Upper lobe of right lung (tissue), 1 donor: Measurements from ENCODE around the gene PEX26. TPM values are rescaled to one million over a fixed set of nuclear protein-coding genes. Genes with fewer than 3 reads are reported as not detected.

Experiments used
- ATAC-seq: fragments of 200-7000 bp; cut with Tn5 transposase; one replicate; pipeline ENCODE4 v1.9.1; 2020; ENCODE audit warnings: mild to moderate bottlenecking, moderate library complexity
- DNase-seq: peaks from one replicate; pipeline ENCODE4 v3.0.0-alpha.2; 2020
- H3K27ac ChIP-seq: fragments of 200-600 bp; one replicate; pipeline ENCODE4 v1.8.0; 2022
- H3K27me3 ChIP-seq: fragments of 200-600 bp; one replicate; pipeline ENCODE4 v1.8.0; 2022; ENCODE audit warnings: mild to moderate bottlenecking
- H3K36me3 ChIP-seq: fragments of 200-600 bp; one replicate; pipeline ENCODE4 v1.8.0; 2022
- H3K4me1 ChIP-seq: fragments of 200-600 bp; one replicate; pipeline ENCODE4 v1.8.0; 2022
- H3K4me3 ChIP-seq: fragments of 200-600 bp; one replicate; pipeline ENCODE4 v1.8.0; 2022; ENCODE audit warnings: mild to moderate bottlenecking
- H3K9me3 ChIP-seq: fragments of 200-600 bp; one replicate; pipeline ENCODE4 v1.8.0; 2022
- CTCF ChIP-seq: fragments of 200-600 bp; IDR thresholded peaks from one replicate; pipeline ENCODE4 v1.8.0; 2022; ENCODE audit warnings: antibody characterized with exemption
- intact Hi-C: fragments of 100-400 bp; cut with DNase I; formaldehyde crosslinking; loops from one replicate; pipeline ENCODE4 v1.11.0; 2022
- long read RNA-seq: library from polyadenylated mRNA; unstranded; transcript quantifications from one replicate; pipeline ENCODE4 v2.0.0, GENCODE V29; 2021
- total RNA-seq: library from RNA; stranded (reverse); fragmentation: NEBNext Ultra II Directional; extraction: Animal tissue kit (Norgen Biotek cat#: 25700); gene quantifications from one replicate; pipeline ENCODE4 v1.2.1, GENCODE V29; 2021
- donor health status: DM: no; HTN: yes; CAD: no; lungs with severe emphysema.

Gene PEX26
- 35.5 TPM for total RNA-seq
- long read RNA-seq, full-length matches to known transcripts = 6 of 12 reads
- long read RNA-seq, partial matches to known transcripts = 2 of 12 reads
- long read RNA-seq, other reads (novel, unspliced or antisense) = 4 of 12 reads

DNA sequence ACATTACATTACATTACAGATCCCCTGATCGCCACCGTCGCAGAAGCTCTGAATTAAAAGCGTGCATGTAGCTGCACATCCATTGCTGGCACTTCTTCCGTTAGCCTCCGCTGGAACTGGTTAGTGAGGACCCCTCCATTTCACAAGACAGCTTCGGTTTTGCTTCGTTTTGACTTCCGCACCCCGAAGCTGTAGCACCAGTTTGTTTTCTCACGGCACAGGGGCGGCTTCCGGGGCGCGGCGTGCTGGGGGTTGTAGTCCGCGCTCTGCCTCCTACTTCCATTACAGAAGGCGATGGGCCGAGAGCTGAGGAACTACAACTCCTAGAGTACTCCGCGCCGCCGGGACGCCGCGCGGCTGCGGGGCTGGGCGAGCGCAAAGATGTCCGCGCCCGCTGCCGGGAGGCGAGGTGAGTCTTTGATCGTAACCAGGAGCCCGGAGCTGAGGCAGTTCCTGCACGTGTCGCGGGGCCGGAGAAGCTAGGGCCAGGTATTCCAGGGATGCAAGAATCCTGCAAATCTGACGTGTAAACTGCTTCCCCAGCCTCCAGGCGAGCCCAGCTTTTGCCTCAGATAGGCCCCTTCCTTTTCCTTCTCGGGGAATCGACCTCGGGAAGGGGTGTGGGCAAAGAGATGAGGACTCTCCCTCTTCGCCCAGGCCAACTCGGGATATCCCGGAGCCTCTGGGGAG is at the start of gene PEX26:
Gene PEX26, plus strand, starts transcription at position 352 of the 690 bp plus-strand sequence. CDS start 387 bp downstream, outside the sequence.
- intact Hi-C loops = loop anchor here (5.0 to 10.0 kb wide), 3 partner anchors 93 to 250 kb away; no protein-coding TSS in a partner anchor
- DNase-seq (peak; percentile 96), ATAC-seq (peak; percentile 99)
- Histone ChIP-seq H3K4me3 (peak within 1 kb of the TSS; percentile 93), H3K27ac (peak within 1 kb of the TSS; percentile 91), H3K4me1 (peaks cover 23% of the 10 kb centered on the region), H3K27me3 (no peaks in the 10 kb centered on the region), H3K36me3 (peaks cover 28% of the 10 kb centered on the region), H3K9me3 (no peaks in the 10 kb centered on the region)
- no peak for TF ChIP-seq CTCF

DNA sequence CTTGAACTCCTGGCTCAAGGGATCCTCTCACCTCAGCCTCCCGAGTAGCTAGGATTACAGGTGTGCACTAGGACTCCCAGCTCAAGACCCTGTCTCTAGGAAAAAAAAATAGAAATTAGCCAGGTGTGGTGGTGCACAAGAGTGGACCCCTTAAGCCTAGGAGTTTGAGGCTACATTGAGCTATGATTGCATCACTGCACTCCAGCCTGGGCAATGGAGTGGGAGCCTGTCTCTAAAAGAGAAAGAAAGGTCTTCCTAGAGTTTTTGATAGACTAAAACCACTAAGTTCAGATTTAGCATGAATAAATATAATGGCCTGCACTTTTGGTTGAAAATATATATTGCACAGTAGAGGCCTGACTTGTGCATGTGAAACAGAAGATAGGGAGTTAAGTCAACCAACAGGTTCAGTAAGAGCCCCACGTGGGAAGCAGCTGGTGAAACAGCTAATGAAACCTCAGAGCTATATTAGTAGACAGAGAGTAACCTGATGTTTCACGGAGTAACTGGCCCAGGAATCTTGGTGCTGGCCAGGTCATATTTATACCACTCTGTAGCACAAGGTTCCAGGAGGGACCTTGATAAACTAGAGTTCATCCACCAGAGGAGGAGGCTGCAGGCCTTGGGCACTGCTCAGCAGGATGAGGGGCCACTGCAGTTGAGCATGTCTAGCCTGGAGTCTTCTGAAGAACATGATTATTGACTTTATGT is 48.8 kb upstream of the PEX26 start:
- peaks cover 6% of the 10 kb centered on the region for H3K4me1 ChIP-seq
- intact Hi-C loops = no loop called here
- ATAC-seq = no peak
- no peak overlapping the region for H3K4me3 ChIP-seq
- H3K9me3 ChIP-seq = no peaks in the 10 kb centered on the region
- no peak overlapping the region for H3K27ac ChIP-seq
- no peaks in the 10 kb centered on the region for H3K36me3 ChIP-seq
- no peak for TF ChIP-seq CTCF
- no peak for DNase-seq
- H3K27me3 ChIP-seq = peaks cover 30% of the 10 kb centered on the region

GRCh38 chr22:18029686-18030267 is 48.0 kb upstream of the PEX26 start:
- H3K4me3 ChIP-seq = no peak overlapping the region
- TF ChIP-seq CTCF = no peak
- peaks cover under 1% of the 10 kb centered on the region for H3K4me1 ChIP-seq
- no peaks in the 10 kb centered on the region for H3K9me3 ChIP-seq
- H3K36me3 ChIP-seq = no peaks in the 10 kb centered on the region
- no peak for ATAC-seq
- no peak for DNase-seq
- intact Hi-C loops = no loop called here
- H3K27me3 ChIP-seq = peaks cover 27% of the 10 kb centered on the region
- no peak overlapping the region for H3K27ac ChIP-seq

- Histone ChIP-seq H3K27me3 (peaks cover 10% of the 10 kb centered on the region), H3K4me3 (no peak overlapping the region), H3K4me1 (peaks cover 8% of the 10 kb centered on the region), H3K36me3 (no peaks in the 10 kb centered on the region), H3K27ac (no peak overlapping the region), H3K9me3 (no peaks in the 10 kb centered on the region)
- no peak for TF ChIP-seq CTCF
- intact Hi-C loops = no loop called here
- no peak for ATAC-seq
- DNase-seq = no peak
These were observed 45.9 kb upstream of the PEX26 start for GRCh38 chr22:18031695-18032454.

- no peak for TF ChIP-seq CTCF
- Histone ChIP-seq H3K27me3 (peaks cover 5% of the 10 kb centered on the region), H3K36me3 (no peaks in the 10 kb centered on the region), H3K4me1 (peaks cover 8% of the 10 kb centered on the region), H3K4me3 (no peak overlapping the region), H3K27ac (no peak overlapping the region), H3K9me3 (no peaks in the 10 kb centered on the region)
- intact Hi-C loops = no loop called here
- DNase-seq (no peak), ATAC-seq (no peak)
These were observed 45.2 kb upstream of the PEX26 start for GRCh38 chr22:18032455-18033101.
